ENCODE measurements around the gene POLE2.
"Not testable (repeated sequence)": the region's sequence is repeated elsewhere in the genome, so short reads cannot be mapped to it uniquely, and the experiment has no call there.

The POLE2 gene

DNA sequence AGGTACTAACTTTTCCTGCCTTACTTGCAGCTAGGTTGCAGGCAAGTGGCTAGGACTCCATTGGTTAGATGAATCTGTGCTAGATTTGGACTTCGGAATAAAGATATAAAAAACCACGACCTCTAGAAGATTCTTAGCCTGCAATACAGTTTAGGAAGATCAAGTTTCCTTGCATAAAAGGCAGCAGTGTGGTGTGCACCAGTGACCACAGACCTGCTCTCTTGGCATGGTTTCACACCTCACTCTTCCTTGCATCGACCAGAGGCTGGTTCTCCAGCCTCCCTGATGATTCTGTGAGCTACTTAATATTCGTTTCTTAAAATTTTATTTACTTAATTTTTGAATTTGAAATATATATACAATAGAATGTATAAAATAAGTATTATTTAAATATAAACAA lies 14.7 kb upstream of the POLE2 start:
- no peaks in the 10 kb centered on the region for H3K79me2 ChIP-seq (ENCODE audit: control insufficient read depth, insufficient read depth, low read length, unreplicated experiment)
- no peaks in the 10 kb centered on the region for H3K27me3 ChIP-seq (ENCODE audit: insufficient read depth, low read length)
- H3K4me1 ChIP-seq (ENCODE audit: control insufficient read depth, insufficient read depth, low read length, unreplicated experiment): no peaks in the 10 kb centered on the region
- no peak overlapping the region for H3K4me3 ChIP-seq (ENCODE audit: low read depth, low read length)
- H2AFZ ChIP-seq (ENCODE audit: low read length, unreplicated experiment): no peak overlapping the region
- no peak overlapping the region for H3K27ac ChIP-seq (ENCODE audit: low read depth, low read length)
- H3K36me3 ChIP-seq (ENCODE audit: insufficient read depth, low read length): 0 out of 2 replicates have a peak, but pooled peaks cover 7% of the 10 kb centered on the region

DNA sequence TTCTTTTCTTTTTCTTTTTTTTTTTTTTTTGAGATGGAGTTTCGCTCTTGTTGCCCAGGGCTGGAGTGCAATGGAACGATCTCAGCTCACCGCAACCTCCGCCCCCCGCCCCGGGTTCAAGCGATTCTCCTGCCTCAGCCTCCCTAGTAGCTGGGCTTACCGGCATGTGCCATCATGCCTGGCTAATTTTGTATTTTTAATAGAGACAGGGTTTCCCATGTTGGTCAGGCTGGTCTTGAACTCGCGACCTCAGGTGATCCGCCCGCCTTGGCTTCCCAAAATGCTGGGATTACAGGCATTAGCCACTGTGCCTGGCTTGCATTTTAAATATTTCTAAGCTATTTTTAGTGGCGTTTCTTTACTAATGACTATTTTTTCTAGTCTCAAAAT lies 5.7 kb upstream of the POLE2 start:
- not testable (repeated sequence) for H3K27me3 ChIP-seq (ENCODE audit: insufficient read depth, low read length); H3K79me2 ChIP-seq (ENCODE audit: control insufficient read depth, insufficient read depth, low read length, unreplicated experiment); H2AFZ ChIP-seq (ENCODE audit: low read length, unreplicated experiment); H3K36me3 ChIP-seq (ENCODE audit: insufficient read depth, low read length); H3K27ac ChIP-seq (ENCODE audit: low read depth, low read length)
- H3K4me1 ChIP-seq (ENCODE audit: control insufficient read depth, insufficient read depth, low read length, unreplicated experiment): peaks cover 15% of the 10 kb centered on the region
- H3K4me3 ChIP-seq (ENCODE audit: low read depth, low read length): peak overlapping the region; percentile 91

DNA sequence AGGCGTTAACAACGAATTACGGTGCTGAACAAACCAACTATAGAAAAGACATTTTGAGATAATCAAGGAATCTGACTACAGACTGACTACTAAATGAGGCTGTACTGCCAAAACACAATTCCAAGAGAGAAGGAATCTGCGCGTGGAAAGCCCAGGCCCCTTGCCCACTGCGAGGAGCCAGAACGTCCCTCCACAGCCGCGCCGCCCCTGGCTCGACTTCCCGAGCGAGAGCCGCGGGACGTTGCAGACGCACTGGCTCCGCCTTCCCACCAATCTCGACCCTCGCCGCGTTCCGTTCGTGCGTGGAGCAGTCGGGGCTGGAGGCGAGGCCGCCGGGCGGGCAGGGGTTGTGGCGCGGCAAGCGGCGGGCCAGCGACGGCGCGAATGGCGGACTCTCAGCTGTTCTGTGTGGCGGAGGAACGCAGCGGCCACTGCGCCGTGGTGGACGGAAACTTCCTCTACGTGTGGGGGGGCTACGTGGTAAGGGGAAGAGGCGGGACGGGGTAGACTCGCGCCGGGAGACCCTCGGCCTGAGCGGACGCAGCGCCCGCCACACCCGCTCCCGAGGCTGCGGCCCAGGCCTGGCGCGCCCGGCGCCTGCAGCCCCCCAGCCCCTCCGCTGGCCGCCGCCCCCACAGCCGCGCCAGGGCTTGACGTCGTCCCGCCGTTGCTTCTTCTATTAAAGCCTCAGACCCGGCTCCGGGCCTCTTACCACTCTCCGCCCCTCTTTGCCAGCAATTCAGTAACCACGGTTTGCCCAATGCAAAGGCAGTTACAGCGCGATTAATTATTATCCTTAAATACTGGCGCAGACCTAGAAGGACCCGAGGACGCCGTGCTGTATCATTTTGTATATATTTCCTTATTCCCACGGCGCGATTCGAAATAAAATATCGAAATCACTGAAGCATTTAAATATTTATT lies 5.1 kb upstream of the POLE2 start, which contains the start of gene KLHDC1:
Gene KLHDC1, plus strand, starts transcription at position 310 of the 924 bp plus-strand sequence. Its CDS starts 75 bp downstream, at position 385.
- H3K36me3 ChIP-seq (ENCODE audit: insufficient read depth, low read length): no peaks in the 10 kb centered on the region
- H2AFZ ChIP-seq (ENCODE audit: low read length, unreplicated experiment): peak within 1 kb of the TSS; percentile 93
- H3K27ac ChIP-seq (ENCODE audit: low read depth, low read length): peak within 1 kb of the TSS; percentile 57
- peak within 1 kb of the TSS; percentile 91 for H3K4me3 ChIP-seq (ENCODE audit: low read depth, low read length)
- peaks cover 6% of the 10 kb centered on the region for H3K79me2 ChIP-seq (ENCODE audit: control insufficient read depth, insufficient read depth, low read length, unreplicated experiment)
- H3K27me3 ChIP-seq (ENCODE audit: insufficient read depth, low read length): no peaks in the 10 kb centered on the region
- H3K4me1 ChIP-seq (ENCODE audit: control insufficient read depth, insufficient read depth, low read length, unreplicated experiment): peaks cover 15% of the 10 kb centered on the region

DNA sequence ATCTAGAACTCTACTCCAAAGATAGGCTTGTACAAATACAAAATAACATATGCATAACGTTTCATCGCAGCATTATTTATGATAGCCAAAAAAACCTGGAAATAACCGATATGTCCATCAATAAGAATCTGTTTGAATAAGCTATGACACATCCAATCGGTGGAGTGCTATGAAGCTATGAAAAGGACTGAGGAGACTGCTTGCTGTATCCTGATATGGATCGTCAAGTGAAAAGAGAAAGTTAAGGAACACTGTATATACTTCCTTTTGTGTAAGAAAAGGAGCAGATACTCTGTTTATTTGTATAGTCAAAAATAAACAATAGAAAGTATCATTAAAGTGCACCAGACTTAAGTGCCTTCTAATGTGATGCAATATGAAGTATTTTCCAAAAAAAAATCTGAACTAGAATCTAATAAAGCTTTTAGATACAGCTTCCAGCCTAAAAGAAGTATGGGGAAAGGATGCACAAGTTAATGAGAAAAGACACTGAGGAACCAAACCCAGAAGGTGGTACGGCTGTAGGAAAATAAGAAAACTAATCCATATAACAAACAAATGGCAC lies 4.3 kb upstream of the POLE2 start:
- no peaks in the 10 kb centered on the region for H3K36me3 ChIP-seq (ENCODE audit: insufficient read depth, low read length)
- peak overlapping the region; percentile 57 for H3K27ac ChIP-seq (ENCODE audit: low read depth, low read length)
- H2AFZ ChIP-seq (ENCODE audit: low read length, unreplicated experiment): peak overlapping the region; percentile 93
- no peaks in the 10 kb centered on the region for H3K27me3 ChIP-seq (ENCODE audit: insufficient read depth, low read length)
- peaks cover 10% of the 10 kb centered on the region for H3K79me2 ChIP-seq (ENCODE audit: control insufficient read depth, insufficient read depth, low read length, unreplicated experiment)
- H3K4me1 ChIP-seq (ENCODE audit: control insufficient read depth, insufficient read depth, low read length, unreplicated experiment): peaks cover 15% of the 10 kb centered on the region
- H3K4me3 ChIP-seq (ENCODE audit: low read depth, low read length): peak overlapping the region; percentile 91

DNA sequence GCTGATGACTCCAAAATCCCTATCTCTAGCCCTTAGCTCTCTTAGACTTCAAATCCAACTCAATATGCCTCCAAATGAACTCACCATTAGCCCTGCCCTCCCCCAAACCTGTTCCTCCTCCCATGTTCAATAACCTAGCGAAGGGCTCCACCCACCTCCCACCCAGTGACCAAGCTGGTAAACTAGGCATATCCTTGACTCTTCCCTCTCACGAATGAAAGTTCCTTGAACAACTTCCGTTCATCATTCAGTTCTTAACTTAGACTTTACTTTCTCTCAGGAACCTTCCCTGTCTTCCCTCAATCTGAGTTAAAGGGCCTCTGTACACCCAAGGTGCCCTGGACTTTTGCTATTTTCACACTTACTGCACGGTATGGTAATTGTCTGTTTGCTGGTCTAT lies 3.0 kb upstream of the POLE2 start:
- Histone ChIP-seq H2AFZ (ENCODE audit: low read length, unreplicated experiment) (peak overlapping the region; percentile 18), H3K27ac (ENCODE audit: low read depth, low read length) (no peak overlapping the region), H3K36me3 (ENCODE audit: insufficient read depth, low read length) (no peaks in the 10 kb centered on the region), H3K79me2 (ENCODE audit: control insufficient read depth, insufficient read depth, low read length, unreplicated experiment) (peaks cover 20% of the 10 kb centered on the region), H3K4me3 (ENCODE audit: low read depth, low read length) (peak overlapping the region; percentile 25; the same call in 1 of the 2 replicates), H3K27me3 (ENCODE audit: insufficient read depth, low read length) (no peaks in the 10 kb centered on the region), H3K4me1 (ENCODE audit: control insufficient read depth, insufficient read depth, low read length, unreplicated experiment) (peaks cover 15% of the 10 kb centered on the region)

DNA sequence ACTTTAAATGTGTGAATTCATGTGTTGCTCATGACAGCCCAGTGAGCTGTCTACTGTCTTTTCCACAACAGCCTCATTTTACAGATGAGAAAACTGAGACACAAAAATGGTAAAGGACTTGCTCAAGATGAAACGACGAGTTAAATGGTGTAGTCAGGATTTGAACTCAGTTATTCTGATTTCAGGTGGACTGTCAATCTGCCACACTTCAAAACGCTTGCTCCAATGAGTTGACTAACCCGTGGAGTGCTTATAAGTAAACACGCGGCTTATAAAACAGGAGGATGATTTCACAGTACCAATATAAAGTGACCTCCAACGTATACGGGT lies 652 bp upstream of the POLE2 start:
- Histone ChIP-seq H3K27ac (ENCODE audit: low read depth, low read length) (no peak overlapping the region), H2AFZ (ENCODE audit: low read length, unreplicated experiment) (peak overlapping the region; percentile 78), H3K27me3 (ENCODE audit: insufficient read depth, low read length) (no peaks in the 10 kb centered on the region), H3K79me2 (ENCODE audit: control insufficient read depth, insufficient read depth, low read length, unreplicated experiment) (peaks cover 34% of the 10 kb centered on the region), H3K36me3 (ENCODE audit: insufficient read depth, low read length) (no peaks in the 10 kb centered on the region), H3K4me3 (ENCODE audit: low read depth, low read length) (peak overlapping the region; percentile 94), H3K4me1 (ENCODE audit: control insufficient read depth, insufficient read depth, low read length, unreplicated experiment) (peaks cover 9% of the 10 kb centered on the region)

DNA sequence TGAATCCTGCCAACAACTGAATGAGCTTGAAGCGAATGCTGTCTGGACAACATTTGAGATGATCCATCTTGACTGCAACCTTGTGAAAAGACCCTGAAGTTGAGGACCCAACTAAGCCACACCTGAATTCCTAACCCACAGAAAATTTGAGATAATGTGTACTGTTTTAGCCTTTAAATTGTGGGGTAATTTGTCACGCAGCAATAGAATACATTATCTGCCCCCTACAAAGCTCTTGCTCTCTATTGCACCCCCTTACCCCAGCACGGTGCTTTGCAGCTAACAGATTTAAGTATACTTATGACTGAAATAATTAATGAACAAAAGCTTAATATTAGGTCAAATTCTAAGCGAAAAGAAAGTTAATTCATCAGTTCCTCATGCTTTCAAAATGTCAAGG lies 1.6 kb downstream of the POLE2 start:
- Histone ChIP-seq H3K27me3 (ENCODE audit: insufficient read depth, low read length) (no peaks in the 10 kb centered on the region), H3K79me2 (ENCODE audit: control insufficient read depth, insufficient read depth, low read length, unreplicated experiment) (peaks cover 35% of the 10 kb centered on the region), H3K4me3 (ENCODE audit: low read depth, low read length) (peak overlapping the region; percentile 94)

DNA sequence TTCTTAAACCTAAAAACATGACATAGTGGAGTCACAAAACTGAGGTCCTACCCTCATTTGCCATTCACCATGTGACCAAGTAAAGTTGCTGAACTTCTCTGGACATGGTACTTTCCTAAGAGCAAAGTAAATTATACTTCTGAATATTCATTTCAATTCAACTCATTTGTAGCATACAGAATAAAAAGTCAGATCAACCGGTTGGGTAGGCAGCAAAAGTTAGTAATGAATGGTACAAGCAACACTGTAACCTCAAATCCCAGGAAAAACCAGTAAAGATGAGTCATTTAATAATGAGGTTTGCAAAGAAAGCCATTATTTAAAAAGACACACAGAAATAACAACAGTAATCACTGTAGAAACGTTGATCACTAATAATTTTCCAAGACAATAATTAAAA lies 8.7 kb downstream of the POLE2 start:
- Histone ChIP-seq H3K27me3 (ENCODE audit: insufficient read depth, low read length) (no peaks in the 10 kb centered on the region), H3K4me1 (ENCODE audit: control insufficient read depth, insufficient read depth, low read length, unreplicated experiment) (peaks cover 8% of the 10 kb centered on the region), H3K79me2 (ENCODE audit: control insufficient read depth, insufficient read depth, low read length, unreplicated experiment) (peaks cover 10% of the 10 kb centered on the region), H3K36me3 (ENCODE audit: insufficient read depth, low read length) (peaks cover 23% of the 10 kb centered on the region; the same call in 1 of the 2 replicates), H3K27ac (ENCODE audit: low read depth, low read length) (0 out of 2 replicates have a peak overlapping the region, but pooled peaks have one; percentile 12), H2AFZ (ENCODE audit: low read length, unreplicated experiment) (no peak overlapping the region), H3K4me3 (ENCODE audit: low read depth, low read length) (no peak overlapping the region)

More for the DNA sequence above, 1.6 kb downstream of the POLE2 start:
- no peak overlapping the region for H2AFZ ChIP-seq (ENCODE audit: low read length, unreplicated experiment)
- H3K4me1 ChIP-seq (ENCODE audit: control insufficient read depth, insufficient read depth, low read length, unreplicated experiment): peaks cover 5% of the 10 kb centered on the region
- H3K36me3 ChIP-seq (ENCODE audit: insufficient read depth, low read length): peaks cover 7% of the 10 kb centered on the region; the same call in 1 of the 2 replicates
- H3K27ac ChIP-seq (ENCODE audit: low read depth, low read length): no peak overlapping the region

DNA sequence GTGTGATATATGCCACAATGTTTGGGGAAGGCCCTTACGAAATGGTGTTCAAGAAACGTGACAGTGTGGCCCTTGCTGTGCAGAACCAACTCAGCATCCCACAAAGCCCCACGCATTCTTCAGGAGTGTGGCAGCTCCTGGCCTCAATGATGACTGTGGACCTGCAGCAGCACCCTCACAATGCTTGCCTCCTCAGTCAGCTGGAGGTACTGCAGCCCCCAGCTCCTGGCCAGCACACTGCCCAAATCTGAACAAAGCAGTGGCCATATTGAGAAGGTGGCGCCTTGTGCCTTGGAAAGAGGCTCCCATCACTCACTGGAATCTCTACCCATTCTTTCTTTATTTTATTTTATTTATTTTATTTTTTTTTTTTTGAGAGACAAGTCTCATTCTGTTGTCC lies 10.4 kb downstream of the POLE2 start:
- peaks cover 28% of the 10 kb centered on the region for H3K36me3 ChIP-seq (ENCODE audit: insufficient read depth, low read length)
- H3K4me3 ChIP-seq (ENCODE audit: low read depth, low read length): no peak overlapping the region
- H3K27me3 ChIP-seq (ENCODE audit: insufficient read depth, low read length): no peaks in the 10 kb centered on the region
- H3K27ac ChIP-seq (ENCODE audit: low read depth, low read length): no peak overlapping the region
- H3K79me2 ChIP-seq (ENCODE audit: control insufficient read depth, insufficient read depth, low read length, unreplicated experiment): peaks cover 5% of the 10 kb centered on the region
- H2AFZ ChIP-seq (ENCODE audit: low read length, unreplicated experiment): no peak overlapping the region
- peaks cover 8% of the 10 kb centered on the region for H3K4me1 ChIP-seq (ENCODE audit: control insufficient read depth, insufficient read depth, low read length, unreplicated experiment)

DNA sequence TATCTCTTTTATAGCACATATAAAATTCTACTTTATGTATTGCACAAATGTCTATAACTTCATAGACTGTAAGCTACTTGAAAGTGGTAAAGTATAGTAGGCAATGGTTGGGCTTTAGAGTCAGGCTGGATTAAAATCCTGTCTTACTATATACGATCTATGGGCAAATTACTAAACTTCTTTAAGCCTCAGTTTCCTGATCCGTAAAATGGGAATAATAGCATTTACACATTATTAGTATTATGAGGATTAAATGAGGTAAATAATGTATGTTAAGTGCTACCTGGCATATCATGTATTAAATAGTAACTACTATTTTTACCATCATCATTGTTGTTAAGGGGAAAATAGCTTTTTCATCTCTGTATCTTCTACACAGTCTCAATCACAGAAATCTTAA lies 14.4 kb downstream of the POLE2 start:
- Histone ChIP-seq H3K27me3 (ENCODE audit: insufficient read depth, low read length) (no peaks in the 10 kb centered on the region), H3K4me3 (ENCODE audit: low read depth, low read length) (no peak overlapping the region), H2AFZ (ENCODE audit: low read length, unreplicated experiment) (no peak overlapping the region), H3K36me3 (ENCODE audit: insufficient read depth, low read length) (peaks cover 25% of the 10 kb centered on the region), H3K4me1 (ENCODE audit: control insufficient read depth, insufficient read depth, low read length, unreplicated experiment) (no peaks in the 10 kb centered on the region), H3K27ac (ENCODE audit: low read depth, low read length) (no peak overlapping the region), H3K79me2 (ENCODE audit: control insufficient read depth, insufficient read depth, low read length, unreplicated experiment) (peaks cover 5% of the 10 kb centered on the region)

DNA sequence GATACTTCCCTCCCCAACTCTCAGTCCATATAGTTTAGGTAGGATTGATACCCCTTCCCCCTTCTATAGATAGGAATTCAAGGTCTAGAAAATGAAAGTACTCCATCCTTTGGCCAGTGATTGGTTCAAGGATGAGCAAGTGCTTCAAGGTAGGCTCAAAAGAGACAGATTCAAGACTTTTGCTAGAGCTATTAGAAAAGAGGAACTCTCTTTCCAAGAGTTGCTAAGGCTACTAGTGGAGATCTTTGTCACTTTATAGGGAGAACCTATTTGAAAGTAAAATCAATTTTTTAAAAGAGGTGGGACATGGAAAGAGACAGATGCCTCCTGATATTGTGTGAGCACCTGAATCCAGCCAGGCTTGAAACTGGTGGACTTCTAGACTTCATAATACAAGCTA lies 17.5 kb downstream of the POLE2 start:
- Histone ChIP-seq H2AFZ (ENCODE audit: low read length, unreplicated experiment) (no peak overlapping the region), H3K4me3 (ENCODE audit: low read depth, low read length) (no peak overlapping the region), H3K79me2 (ENCODE audit: control insufficient read depth, insufficient read depth, low read length, unreplicated experiment) (no peaks in the 10 kb centered on the region), H3K36me3 (ENCODE audit: insufficient read depth, low read length) (peaks cover 15% of the 10 kb centered on the region), H3K27me3 (ENCODE audit: insufficient read depth, low read length) (no peaks in the 10 kb centered on the region), H3K27ac (ENCODE audit: low read depth, low read length) (no peak overlapping the region), H3K4me1 (ENCODE audit: control insufficient read depth, insufficient read depth, low read length, unreplicated experiment) (no peaks in the 10 kb centered on the region)
